K562 (cell line): Measurements from ENCODE around the gene MINPP1. TPM values are rescaled to one million over a fixed set of nuclear protein-coding genes. Genes with fewer than 3 reads are reported as not detected.

Source experiments
- ARID2 ChIP-seq: fragments of 450-650 bp; IDR thresholded peaks from 2 replicates; pipeline ENCODE4 v1.6.1; 2017; ENCODE audit warnings: antibody characterized with exemption, mild to moderate bottlenecking
- CTCF ChIP-seq, 3 experiments: IDR thresholded peaks in 2 of 3; conservative IDR thresholded peaks in 1 of 3; 2 replicates each; pipeline ENCODE4 v1.5.1; 2011 to 2012; ENCODE audit warnings: low read length in 3 of 3, mild to moderate bottlenecking in 3 of 3, control low read depth in 2 of 3, improper control_type of control experiment in 1 of 3, inconsistent platforms in 1 of 3, low read depth in 1 of 3, mixed read lengths in 1 of 3, moderate library complexity in 1 of 3; ENCODE audit not compliant: insufficient read depth in 2 of 3
- CXXC5 ChIP-seq: fragments of 250-450 bp; sonication (Bioruptor Pico); IDR thresholded peaks from 2 replicates; pipeline ENCODE4 v1.8.0; 2022; ENCODE audit warnings: inconsistent platforms, mild to moderate bottlenecking, moderate library complexity
- DPF2 ChIP-seq: fragments of 450-650 bp; IDR thresholded peaks from 2 replicates; pipeline ENCODE4 v1.6.1; 2016
- GTF2E2 ChIP-seq: fragments of 200-800 bp; sonication (Bioruptor generic); IDR thresholded peaks from 2 replicates; pipeline ENCODE4 v1.6.1; 2016; ENCODE audit warnings: missing genetic modification characterization, missing compliant biosample characterization
- HSF4 ChIP-seq: fragments of 250-450 bp; sonication (Bioruptor Pico); IDR thresholded peaks from 2 replicates; pipeline ENCODE4 v2.1.2; 2022; ENCODE audit warnings: mild to moderate bottlenecking, moderate library complexity, borderline replicate concordance
- ID3 ChIP-seq, 2 experiments: fragments of 250-450 bp in 1 of 2; fragments of 450-650 bp in 1 of 2; sonication (Bioruptor Pico) in 1 of 2; IDR thresholded peaks; 2 replicates each; pipeline versions ENCODE4 v1.6.1 to v1.8.0; 2016 to 2021; ENCODE audit warnings: mild to moderate bottlenecking in 2 of 2, moderate library complexity in 2 of 2, missing compliant biosample characterization in 1 of 2, missing genetic modification characterization in 1 of 2
- KLF16 ChIP-seq: IDR thresholded peaks from 2 replicates; pipeline ENCODE4 v1.6.1; 2016; ENCODE audit warnings: antibody characterized with exemption
- NELFE ChIP-seq: IDR thresholded peaks from 2 replicates; pipeline ENCODE4 v1.6.1; 2011; ENCODE audit warnings: mild to moderate bottlenecking; ENCODE audit not compliant: insufficient read depth, insufficient read length
- NFATC3 ChIP-seq: fragments of 450-650 bp; IDR thresholded peaks from 2 replicates; pipeline ENCODE4 v1.6.1; 2017; ENCODE audit warnings: mild to moderate bottlenecking
- PCBP1 ChIP-seq: fragments of 200-400 bp; formaldehyde crosslinking; IDR thresholded peaks from 2 replicates; pipeline ENCODE4 v1.6.1; 2018; ENCODE audit warnings: mild to moderate bottlenecking, low read depth, low read length; ENCODE audit not compliant: poor library complexity, severe bottlenecking
- POLR3G ChIP-seq: IDR thresholded peaks from 2 replicates; pipeline ENCODE4 v1.6.1; 2011; ENCODE audit not compliant: insufficient read length, insufficient replicate concordance; ENCODE audit errors: extremely low read depth
- RBFOX2 ChIP-seq: fragments of 200-400 bp; formaldehyde crosslinking; IDR thresholded peaks from 2 replicates; pipeline ENCODE4 v1.6.1; 2017; ENCODE audit warnings: low read depth, mild to moderate bottlenecking, low read length, moderate library complexity
- RHOXF2B ChIP-seq: fragments of 250-450 bp; sonication (Bioruptor Pico); conservative IDR thresholded peaks from 2 replicates; pipeline ENCODE4 v1.5.1; 2021
- TBP ChIP-seq: optimal IDR thresholded peaks from 2 replicates; pipeline ENCODE3; 2011; ENCODE audit warnings: low read depth, low read length, improper control_type of control experiment
- TCF3 ChIP-seq: sonication (generic); formaldehyde crosslinking; IDR thresholded peaks from 2 replicates; pipeline ENCODE4 v1.4.0; 2020; ENCODE audit warnings: mild to moderate bottlenecking, missing genetic modification reagents
- TCF7L2 ChIP-seq: fragments of 150-350 bp; IDR thresholded peaks from 2 replicates; pipeline ENCODE4 v1.6.1; 2016; ENCODE audit warnings: low read depth, mild to moderate bottlenecking, low read length, moderate library complexity
- ZKSCAN8 ChIP-seq: fragments of 200-800 bp; sonication (Bioruptor generic); IDR thresholded peaks from 2 replicates; pipeline ENCODE4 v1.6.1; 2016; ENCODE audit warnings: missing genetic modification characterization, missing compliant biosample characterization
- ZNF253 ChIP-seq: fragments of 250-450 bp; sonication (Bioruptor Pico); conservative IDR thresholded peaks from 2 replicates; pipeline ENCODE4 v1.6.1; 2021; ENCODE audit warnings: mild to moderate bottlenecking
- ZNF696 ChIP-seq: fragments of 250-450 bp; sonication (Bioruptor Pico); conservative IDR thresholded peaks from 2 replicates; pipeline ENCODE4 v1.4.0; 2020; ENCODE audit warnings: mild to moderate bottlenecking, moderate library complexity
- ZNF76 ChIP-seq: fragments of 250-450 bp; sonication (Bioruptor Pico); IDR thresholded peaks from 2 replicates; pipeline ENCODE4 v1.4.0; 2020; ENCODE audit warnings: mild to moderate bottlenecking, moderate library complexity, borderline replicate concordance
- polyA plus RNA-seq, 8 experiments: library from polyadenylated mRNA; depleted of rRNA in 4 of 8; stranded (reverse) in 5 of 8; unstranded in 3 of 8; fragments of >200 nt; fragmentation: Nextera tagmentation in 2 of 8; fragmentation: Illumina TruSeq in 1 of 8; extraction: Ambion mirVana in 2 of 8; extraction: Trizol in 1 of 8; gene quantifications; 2 replicates each; pipeline versions ENCODE4 v1.2.1 to v1.2.3, GENCODE V29; 2011 to 2014; ENCODE audit warnings: inconsistent platforms in 1 of 8, missing spikeins in 1 of 8
- total RNA-seq, 7 experiments: library from RNA; depleted of rRNA in 6 of 7; stranded (reverse); fragments of >200 nt in 6 of 7; fragmentation: Illumina TruSeq in 2 of 7; extraction: Trizol in 2 of 7; gene quantifications; 2 replicates each; pipeline versions ENCODE4 v1.2.1 to v1.2.3, GENCODE V29; 2011 to 2021; ENCODE audit warnings: low replicate concordance in 1 of 7
- TF ChIP-seq, protein P1 (sequence below), 2 experiments: IDR thresholded peaks in 1 of 2; conservative IDR thresholded peaks in 1 of 2; 2 replicates each; pipeline ENCODE4 v1.6.1; 2016; ENCODE audit warnings: low read depth in 2 of 2, mild to moderate bottlenecking in 1 of 2, missing compliant biosample characterization in 1 of 2, missing genetic modification characterization in 1 of 2, moderate library complexity in 1 of 2

Gene MINPP1
- total and polyA plus RNA-seq, 9 of the 15 experiments (the other 6 are each of a cell fraction or from before 2014, with no cell fraction given), result 11.5 to 44.5 (median 27.1) TPM

- TF ChIP-seq GTF2E2 (tag) (no peak), ZKSCAN8 (CRISPR knock-in tag) (no peak; the same call in 1 of the 2 replicates), ZNF253 (CRISPR knock-in tag) (no peak), ZNF696 (no peak), ID3 (CRISPR knock-in tag; IDR thresholded peaks at IDR 0.05) (no peak), ID3 (tag; IDR thresholded peaks at IDR 0.05) (no peak), PCBP1 (no peak), TCF3 (CRISPR knock-in tag) (peak; percentile 85), TBP (peak; percentile 47), KLF16 (peak; percentile 71), HSF4 (CRISPR knock-in tag) (no peak), ZNF76 (no peak), POLR3G (no peak), RBFOX2 (peak; percentile 48), CXXC5 (CRISPR knock-in tag) (no peak; the same call in 1 of the 2 replicates), CTCF (IDR thresholded peaks at IDR 0.05 in 2 of 3, conservative IDR thresholded peaks at IDR 0.05 in 1 of 3; ENCODE audit: insufficient read depth in 2 of 3, low read depth in 1 of 3, low read length in 3 of 3) (no peak), NELFE (no peak), ARID2 (no peak), DPF2 (peak; percentile 91), RHOXF2B (CRISPR knock-in tag) (no peak), NFATC3 (peak; percentile 67; the same call in 1 of the 2 replicates), TCF7L2 (no peak)
- TF ChIP-seq, protein P1, sequence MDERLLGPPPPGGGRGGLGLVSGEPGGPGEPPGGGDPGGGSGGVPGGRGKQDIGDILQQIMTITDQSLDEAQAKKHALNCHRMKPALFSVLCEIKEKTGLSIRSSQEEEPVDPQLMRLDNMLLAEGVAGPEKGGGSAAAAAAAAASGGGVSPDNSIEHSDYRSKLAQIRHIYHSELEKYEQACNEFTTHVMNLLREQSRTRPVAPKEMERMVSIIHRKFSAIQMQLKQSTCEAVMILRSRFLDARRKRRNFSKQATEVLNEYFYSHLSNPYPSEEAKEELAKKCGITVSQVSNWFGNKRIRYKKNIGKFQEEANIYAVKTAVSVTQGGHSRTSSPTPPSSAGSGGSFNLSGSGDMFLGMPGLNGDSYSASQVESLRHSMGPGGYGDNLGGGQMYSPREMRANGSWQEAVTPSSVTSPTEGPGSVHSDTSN (CRISPR knock-in tag; IDR thresholded peaks at IDR 0.05; ENCODE audit: low read depth), result no peak
- TF ChIP-seq, protein P1 (tag; conservative IDR thresholded peaks at IDR 0.05; ENCODE audit: low read depth), result peak; percentile 94
Observed at GRCh38 chr10:87500646-87501048, 4.0 kb upstream of the MINPP1 start (continued).
